Measurements from ENCODE around the gene NCAPH2.

- TF ChIP-seq ZFP37 (tag by site-specific recombination; IDR thresholded peaks at IDR 0.05), result no peak
- no peak for TF ChIP-seq PATZ1 (tag by site-specific recombination; IDR thresholded peaks at IDR 0.05)
- TF ChIP-seq CTCF (tag by site-specific recombination; IDR thresholded peaks at IDR 0.05), result no peak
- TF ChIP-seq ZNF449 (tag by site-specific recombination; IDR thresholded peaks at IDR 0.05), result no peak
- TF ChIP-seq ZBTB1 (tag by site-specific recombination; IDR thresholded peaks at IDR 0.05), result no peak
- no peak for TF ChIP-seq PRDM2 (tag by site-specific recombination; IDR thresholded peaks at IDR 0.05; ENCODE audit: borderline replicate concordance)
- TF ChIP-seq ZSCAN23 (tag by site-specific recombination; IDR thresholded peaks at IDR 0.05), result no peak
- no peak for TF ChIP-seq REST (tag by site-specific recombination; IDR thresholded peaks at IDR 0.05)
- TF ChIP-seq KLF8 (tag by site-specific recombination; IDR thresholded peaks at IDR 0.05), result no peak
- no peak for TF ChIP-seq WT1 (tag by site-specific recombination; IDR thresholded peaks at IDR 0.05)
- TF ChIP-seq TCF7L2 (IDR thresholded peaks at IDR 0.05; ENCODE audit: borderline replicate concordance, low read depth, low read length), result no peak
- TF ChIP-seq ZNF324 (tag by site-specific recombination; IDR thresholded peaks at IDR 0.05), result no peak
Measured at GRCh38 chr22:50563413-50564160, 55.6 kb downstream of the NCAPH2 start.
